GM12872 (cell line): ENCODE measurements around the gene KCNT2.

Experiments used
- CTCF ChIP-seq: IDR thresholded peaks from 3 replicates; pipeline ENCODE4 v1.5.1; 2011; ENCODE audit warnings: low read depth, mild to moderate bottlenecking, low read length, moderate library complexity; ENCODE audit not compliant: insufficient read depth

KCNT2 gene

GRCh38 chr1:196557797-196558196 lies 50.4 kb downstream of the KCNT2 start:
- TF ChIP-seq CTCF: no peak

GRCh38 chr1:196550731-196551130 lies 57.5 kb downstream of the KCNT2 start:
- no peak for TF ChIP-seq CTCF

GRCh38 chr1:196546272-196547111 lies 61.7 kb downstream of the KCNT2 start:
- no peak for TF ChIP-seq CTCF

GRCh38 chr1:196545222-196545621 lies 63.0 kb downstream of the KCNT2 start:
- TF ChIP-seq CTCF: no peak

- TF ChIP-seq CTCF: no peak
These were observed 63.6 kb downstream of the KCNT2 start for GRCh38 chr1:196544617-196545016.

GRCh38 chr1:196543833-196544232 lies 64.4 kb downstream of the KCNT2 start:
- no peak for TF ChIP-seq CTCF

GRCh38 chr1:196538473-196538872 lies 69.8 kb downstream of the KCNT2 start:
- TF ChIP-seq CTCF: no peak
